Measurements from ENCODE around the gene CPSF4L.

The CPSF4L gene

GRCh38 chr17:73201215-73202069, 60.2 kb downstream of the CPSF4L start:
- H3K4me3 ChIP-seq (ENCODE audit: low read length in 2 of 2) = no peak overlapping the region
- no peaks in the 10 kb centered on the region for H3K27me3 ChIP-seq (ENCODE audit: control insufficient read depth in 1 of 2, insufficient read depth in 2 of 2, low read length in 2 of 2)
- H3K36me3 ChIP-seq (ENCODE audit: control insufficient read depth in 2 of 2, insufficient read depth in 2 of 2, low read length in 2 of 2) = peaks cover 79 to 81% of the 10 kb centered on the region in 2 donors
- H3K9me3 ChIP-seq (ENCODE audit: control insufficient read depth in 2 of 2, low read length in 2 of 2) = no peaks in the 10 kb centered on the region
- H3K9ac ChIP-seq (ENCODE audit: low read length in 2 of 2) = no peak overlapping the region
- peaks cover 2% of the 10 kb centered on the region for H3K4me1 ChIP-seq (ENCODE audit: control insufficient read depth, insufficient read depth, low read length)
- no peak overlapping the region for H3K27ac ChIP-seq (ENCODE audit: low read length)

GRCh38 chr17:73200476-73200875, 61.2 kb downstream of the CPSF4L start:
- Histone ChIP-seq H3K9ac (ENCODE audit: low read length in 2 of 2) (no peak overlapping the region), H3K4me1 (ENCODE audit: control insufficient read depth, insufficient read depth, low read length) (peaks cover 2% of the 10 kb centered on the region), H3K4me3 (ENCODE audit: low read length in 2 of 2) (no peak overlapping the region), H3K9me3 (ENCODE audit: control insufficient read depth in 2 of 2, low read length in 2 of 2) (no peaks in the 10 kb centered on the region), H3K27me3 (ENCODE audit: control insufficient read depth in 1 of 2, insufficient read depth in 2 of 2, low read length in 2 of 2) (no peaks in the 10 kb centered on the region), H3K27ac (ENCODE audit: low read length) (no peak overlapping the region), H3K36me3 (ENCODE audit: control insufficient read depth in 2 of 2, insufficient read depth in 2 of 2, low read length in 2 of 2) (peaks cover 71 to 73% of the 10 kb centered on the region in 2 donors)

GRCh38 chr17:73199751-73200317, 61.8 kb downstream of the CPSF4L start:
- Histone ChIP-seq H3K27me3 (ENCODE audit: control insufficient read depth in 1 of 2, insufficient read depth in 2 of 2, low read length in 2 of 2) (no peaks in the 10 kb centered on the region), H3K9me3 (ENCODE audit: control insufficient read depth in 2 of 2, low read length in 2 of 2) (no peaks in the 10 kb centered on the region), H3K9ac (ENCODE audit: low read length in 2 of 2) (no peak overlapping the region), H3K27ac (ENCODE audit: low read length) (no peak overlapping the region), H3K36me3 (ENCODE audit: control insufficient read depth in 2 of 2, insufficient read depth in 2 of 2, low read length in 2 of 2) (peaks cover 66 to 70% of the 10 kb centered on the region in 2 donors), H3K4me1 (ENCODE audit: control insufficient read depth, insufficient read depth, low read length) (peaks cover 2% of the 10 kb centered on the region), H3K4me3 (ENCODE audit: low read length in 2 of 2) (no peak overlapping the region)

- Histone ChIP-seq H3K9me3 (ENCODE audit: control insufficient read depth in 2 of 2, low read length in 2 of 2) (no peaks in the 10 kb centered on the region), H3K4me3 (ENCODE audit: low read length in 2 of 2) (no peak overlapping the region), H3K27me3 (ENCODE audit: control insufficient read depth in 1 of 2, insufficient read depth in 2 of 2, low read length in 2 of 2) (no peaks in the 10 kb centered on the region), H3K4me1 (ENCODE audit: control insufficient read depth, insufficient read depth, low read length) (peaks cover 4% of the 10 kb centered on the region), H3K9ac (ENCODE audit: low read length in 2 of 2) (no peak overlapping the region), H3K36me3 (ENCODE audit: control insufficient read depth in 2 of 2, insufficient read depth in 2 of 2, low read length in 2 of 2) (peaks cover 62 to 66% of the 10 kb centered on the region in 2 donors), H3K27ac (ENCODE audit: low read length) (no peak overlapping the region)
Measured at GRCh38 chr17:73198930-73199260, 62.8 kb downstream of the CPSF4L start.
